ENCODE data around the gene VAX1.

VAX1 gene

GRCh38 chr10:117165538-117166417 lies 27.7 kb upstream of the VAX1 start:
- H3K4me1 ChIP-seq (ENCODE audit: insufficient read depth, low read length, poor library complexity, severe bottlenecking) = no peaks in the 10 kb centered on the region
- no peak overlapping the region for H3K4me3 ChIP-seq (ENCODE audit: low read length, poor library complexity, severe bottlenecking)
- no peaks in the 10 kb centered on the region for H3K27me3 ChIP-seq (ENCODE audit: insufficient read depth, low read length, poor library complexity, severe bottlenecking)
- no peak overlapping the region for H3K9ac ChIP-seq (ENCODE audit: low read depth, low read length, poor library complexity, severe bottlenecking)
- no peaks in the 10 kb centered on the region for H3K36me3 ChIP-seq (ENCODE audit: insufficient read depth, low read length)
- no peaks in the 10 kb centered on the region for H4K20me1 ChIP-seq (ENCODE audit: insufficient read depth, low read length, poor library complexity, severe bottlenecking)
- no peaks in the 10 kb centered on the region for H3K79me2 ChIP-seq (ENCODE audit: insufficient read depth, low read length)
- H2AFZ ChIP-seq (ENCODE audit: low read length) = no peak overlapping the region
- no peak overlapping the region for H3K4me2 ChIP-seq (ENCODE audit: low read depth, low read length, poor library complexity, severe bottlenecking)
- TF ChIP-seq CTCF (conservative IDR thresholded peaks at IDR 0.05; ENCODE audit: low read length) = no peak
- no peak for TF ChIP-seq EZH2phosphoT487 (IDR thresholded peaks at IDR 0.05; ENCODE audit: borderline replicate concordance)
- H3K9me2 ChIP-seq (replicated peaks; ENCODE audit: low read depth, low read length) = no peaks in the 10 kb centered on the region
- H3F3A ChIP-seq (ENCODE audit: low read depth) = no peaks in the 10 kb centered on the region
- H3K9me3 ChIP-seq (ENCODE audit: insufficient read depth, low read depth, low read length) = no peaks in the 10 kb centered on the region

GRCh38 chr10:117164592-117165537 lies 26.8 kb upstream of the VAX1 start:
- H3K9me2 ChIP-seq (replicated peaks; ENCODE audit: low read depth, low read length) = no peaks in the 10 kb centered on the region
- H3K4me1 ChIP-seq (ENCODE audit: insufficient read depth, low read length, poor library complexity, severe bottlenecking) = no peaks in the 10 kb centered on the region
- H4K20me1 ChIP-seq (ENCODE audit: insufficient read depth, low read length, poor library complexity, severe bottlenecking) = no peaks in the 10 kb centered on the region
- no peak overlapping the region for H3K4me2 ChIP-seq (ENCODE audit: low read depth, low read length, poor library complexity, severe bottlenecking)
- H3F3A ChIP-seq (ENCODE audit: low read depth) = no peaks in the 10 kb centered on the region
- no peaks in the 10 kb centered on the region for H3K36me3 ChIP-seq (ENCODE audit: insufficient read depth, low read length)
- no peak for TF ChIP-seq CTCF (conservative IDR thresholded peaks at IDR 0.05; ENCODE audit: low read length)
- TF ChIP-seq EZH2phosphoT487 (IDR thresholded peaks at IDR 0.05; ENCODE audit: borderline replicate concordance) = no peak
- H2AFZ ChIP-seq (ENCODE audit: low read length) = no peak overlapping the region
- H3K27me3 ChIP-seq (ENCODE audit: insufficient read depth, low read length, poor library complexity, severe bottlenecking) = no peaks in the 10 kb centered on the region
- H3K9ac ChIP-seq (ENCODE audit: low read depth, low read length, poor library complexity, severe bottlenecking) = no peak overlapping the region
- no peaks in the 10 kb centered on the region for H3K9me3 ChIP-seq (ENCODE audit: insufficient read depth, low read depth, low read length)
- no peaks in the 10 kb centered on the region for H3K79me2 ChIP-seq (ENCODE audit: insufficient read depth, low read length)
- H3K4me3 ChIP-seq (ENCODE audit: low read length, poor library complexity, severe bottlenecking) = no peak overlapping the region

GRCh38 chr10:117163954-117164548 lies 26.0 kb upstream of the VAX1 start:
- Histone ChIP-seq H3F3A (ENCODE audit: low read depth) (no peaks in the 10 kb centered on the region), H2AFZ (ENCODE audit: low read length) (no peak overlapping the region), H3K79me2 (ENCODE audit: insufficient read depth, low read length) (no peaks in the 10 kb centered on the region), H3K9me2 (replicated peaks; ENCODE audit: low read depth, low read length) (no peaks in the 10 kb centered on the region), H3K27me3 (ENCODE audit: insufficient read depth, low read length, poor library complexity, severe bottlenecking) (no peaks in the 10 kb centered on the region), H3K36me3 (ENCODE audit: insufficient read depth, low read length) (no peaks in the 10 kb centered on the region), H4K20me1 (ENCODE audit: insufficient read depth, low read length, poor library complexity, severe bottlenecking) (no peaks in the 10 kb centered on the region), H3K4me1 (ENCODE audit: insufficient read depth, low read length, poor library complexity, severe bottlenecking) (no peaks in the 10 kb centered on the region), H3K9ac (ENCODE audit: low read depth, low read length, poor library complexity, severe bottlenecking) (no peak overlapping the region), H3K9me3 (ENCODE audit: insufficient read depth, low read depth, low read length) (no peaks in the 10 kb centered on the region), H3K4me2 (ENCODE audit: low read depth, low read length, poor library complexity, severe bottlenecking) (no peak overlapping the region), H3K4me3 (ENCODE audit: low read length, poor library complexity, severe bottlenecking) (no peak overlapping the region)
- TF ChIP-seq CTCF (conservative IDR thresholded peaks at IDR 0.05; ENCODE audit: low read length) (no peak), EZH2phosphoT487 (IDR thresholded peaks at IDR 0.05; ENCODE audit: borderline replicate concordance) (no peak)

All from Loucy (cell line).